Measurements from ENCODE around the gene CCT6A.
A peak's percentile ranks its signal among the peaks of the same experiment; 100 is the strongest.
"Not testable (repeated sequence)": the region's sequence is repeated elsewhere in the genome, so short reads cannot be mapped to it uniquely, and the experiment has no call there.

CCT6A gene

GRCh38 chr7:56099653-56100052 lies 48.1 kb downstream of the CCT6A start:
- DNase-seq, result no peak

- DNase-seq, result not testable (repeated sequence)
Measured at GRCh38 chr7:56104138-56104537, 52.6 kb downstream of the CCT6A start.

GRCh38 chr7:56105508-56105907 lies 53.9 kb downstream of the CCT6A start:
- peak; percentile 80 for DNase-seq

- DNase-seq, result peak; percentile 99
Measured at GRCh38 chr7:56106108-56107073, 54.8 kb downstream of the CCT6A start, which contains the start of gene CHCHD2. TSS of gene CHCHD2 (minus strand) at chr7:56106476. CDS start at chr7:56106413, 63 bp downstream.

- DNase-seq, result no peak
Measured at GRCh38 chr7:56107954-56108258, 56.3 kb downstream of the CCT6A start.

- DNase-seq, result no peak
Measured at GRCh38 chr7:56110611-56111010, 59.0 kb downstream of the CCT6A start.

GRCh38 chr7:56112244-56112643 lies 60.7 kb downstream of the CCT6A start:
- DNase-seq, result not testable (repeated sequence)
